Measurements from ENCODE around the gene TIGD4.

TIGD4 gene

DNA sequence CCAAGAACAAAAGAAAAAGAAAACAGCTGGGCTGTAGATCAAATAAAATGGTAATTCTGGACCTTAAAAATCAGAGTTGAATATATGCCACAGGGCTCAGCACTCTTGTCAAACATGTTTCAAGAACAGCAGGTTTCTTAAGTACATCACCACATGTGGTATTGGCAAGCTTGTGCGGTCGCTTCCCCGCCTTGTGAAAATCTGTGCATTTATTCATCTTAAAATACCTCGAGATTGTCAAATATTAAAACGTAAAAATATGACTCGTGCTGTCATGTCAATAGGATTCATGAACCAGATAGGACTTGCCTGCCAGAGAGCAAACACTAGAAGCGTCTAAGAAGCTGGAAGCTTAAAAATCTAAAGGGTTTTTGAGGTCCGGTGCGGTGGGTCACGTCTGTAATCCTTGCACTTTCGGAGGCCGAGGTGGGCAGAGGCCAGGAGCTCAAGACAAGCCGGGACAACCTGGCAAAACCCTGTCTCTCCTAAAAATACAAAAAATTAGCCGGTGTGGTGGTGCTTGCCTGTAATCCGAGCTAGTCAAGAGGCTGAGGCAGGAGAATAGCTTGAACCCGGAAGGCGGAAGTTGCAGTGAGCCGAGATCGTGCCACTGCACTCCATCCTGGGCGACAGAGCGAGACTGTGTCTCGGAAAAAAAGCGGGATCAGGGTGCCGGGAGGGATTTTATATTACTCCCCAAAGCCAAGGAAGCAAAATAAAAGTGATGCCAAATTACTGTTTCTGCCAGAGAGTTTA lies 59.6 kb downstream of the TIGD4 start:
- no peak for DNase-seq

Data from NCI-H1694 treated with DMSO at 0.1 percent for 48 hours (cell line).